HFFc6 (cell line): ENCODE measurements around the gene SEMA4D. TPM values are rescaled to one million over a fixed set of nuclear protein-coding genes. Genes with fewer than 3 reads are reported as not detected.

Experiments used
- DNase-seq: peaks from one replicate; pipeline ENCODE4 v3.0.0-alpha.2; 2018
- H3K27ac Mint-ChIP-seq: 2 replicates; pipeline ENCODE4 v1.8.0; 2020; ENCODE audit warnings: mild to moderate bottlenecking, mixed read lengths
- H3K27me3 Mint-ChIP-seq: 2 replicates; pipeline ENCODE4 v1.8.0; 2021; ENCODE audit warnings: mild to moderate bottlenecking, moderate library complexity, mixed read lengths; ENCODE audit not compliant: insufficient read depth
- H3K36me3 Mint-ChIP-seq: 2 replicates; pipeline ENCODE4 v1.8.0; 2021; ENCODE audit warnings: low read depth, mixed read lengths
- H3K4me1 Mint-ChIP-seq: 2 replicates; pipeline ENCODE4 v1.8.0; 2020; ENCODE audit warnings: low read depth, mixed read lengths
- H3K4me3 Mint-ChIP-seq: 2 replicates; pipeline ENCODE4 v1.8.0; 2020; ENCODE audit warnings: mild to moderate bottlenecking, moderate library complexity, mixed read lengths
- H3K9me3 Mint-ChIP-seq: 2 replicates; pipeline ENCODE4 v1.8.0; 2020; ENCODE audit warnings: mild to moderate bottlenecking, mixed read lengths
- CTCF ChIP-seq: fragments of 200-600 bp; sonication (generic); IDR thresholded peaks from 2 replicates; pipeline ENCODE4 v1.5.0; 2021; ENCODE audit warnings: antibody characterized with exemption, mild to moderate bottlenecking
- total RNA-seq, 6 experiments: library from RNA; stranded (reverse); fragmentation: NEBNext Ultra II Directional; extraction: Animal tissue kit (Norgen Biotek cat#: 25700); gene quantifications; 2 replicates in 1 of 6; 3 replicates in 5 of 6; pipeline ENCODE4 v1.2.3, GENCODE V29; 2021

The SEMA4D gene
- total RNA-seq, 6 experiments from 2014 or later, result not detected

GRCh38 chr9:89411759-89412158, 86.2 kb downstream of the SEMA4D start:
- Mint-ChIP-seq H3K4me1 (no peaks in the 10 kb centered on the region), H3K27ac (no peak overlapping the region), H3K27me3 (peaks cover 20% of the 10 kb centered on the region), H3K36me3 (peaks cover 4% of the 10 kb centered on the region; the same call in 1 of the 2 replicates), H3K9me3 (peaks cover 5% of the 10 kb centered on the region), H3K4me3 (no peak overlapping the region)
- no peak for TF ChIP-seq CTCF
- no peak for DNase-seq

GRCh38 chr9:89410641-89411350, 87.1 kb downstream of the SEMA4D start:
- TF ChIP-seq CTCF, result 0 out of 2 replicates have a peak, but pooled peaks have one; percentile 15
- no peak overlapping the region for H3K4me3 Mint-ChIP-seq
- H3K9me3 Mint-ChIP-seq, result peaks cover 5% of the 10 kb centered on the region
- no peak overlapping the region for H3K27ac Mint-ChIP-seq
- peaks cover 4% of the 10 kb centered on the region; the same call in 1 of the 2 replicates for H3K36me3 Mint-ChIP-seq
- H3K27me3 Mint-ChIP-seq, result peaks cover 15% of the 10 kb centered on the region
- H3K4me1 Mint-ChIP-seq, result no peaks in the 10 kb centered on the region
- DNase-seq, result no peak

- no peak overlapping the region for H3K4me3 Mint-ChIP-seq
- H3K27me3 Mint-ChIP-seq, result peaks cover 14% of the 10 kb centered on the region
- no peak for TF ChIP-seq CTCF
- H3K27ac Mint-ChIP-seq, result no peak overlapping the region
- H3K4me1 Mint-ChIP-seq, result no peaks in the 10 kb centered on the region
- DNase-seq, result no peak
- H3K9me3 Mint-ChIP-seq, result peaks cover 5% of the 10 kb centered on the region
- H3K36me3 Mint-ChIP-seq, result peaks cover 4% of the 10 kb centered on the region; the same call in 1 of the 2 replicates
These were observed 87.9 kb downstream of the SEMA4D start for GRCh38 chr9:89410022-89410421.

GRCh38 chr9:89409466-89409865, 88.4 kb downstream of the SEMA4D start:
- H3K27ac Mint-ChIP-seq, result no peak overlapping the region
- DNase-seq, result no peak
- no peak for TF ChIP-seq CTCF
- peaks cover 15% of the 10 kb centered on the region for H3K27me3 Mint-ChIP-seq
- no peaks in the 10 kb centered on the region for H3K4me1 Mint-ChIP-seq
- H3K9me3 Mint-ChIP-seq, result peaks cover 5% of the 10 kb centered on the region
- no peak overlapping the region for H3K4me3 Mint-ChIP-seq
- H3K36me3 Mint-ChIP-seq, result peaks cover 4% of the 10 kb centered on the region; the same call in 1 of the 2 replicates

GRCh38 chr9:89408628-89409101, 89.2 kb downstream of the SEMA4D start:
- Mint-ChIP-seq H3K27me3 (peaks cover 12% of the 10 kb centered on the region), H3K9me3 (peaks cover 5% of the 10 kb centered on the region), H3K4me1 (no peaks in the 10 kb centered on the region), H3K27ac (no peak overlapping the region), H3K36me3 (peaks cover 4% of the 10 kb centered on the region; the same call in 1 of the 2 replicates), H3K4me3 (no peak overlapping the region)
- no peak for DNase-seq
- TF ChIP-seq CTCF, result no peak
